Measurements from ENCODE around the gene TANGO2.

- TF ChIP-seq CTCF (IDR thresholded peaks at IDR 0.05) (no peak), POLR2A (IDR thresholded peaks at IDR 0.05) (no peak)
These were observed 28.0 kb upstream of the TANGO2 start for GRCh38 chr22:19992921-19993355.

Data from body of pancreas (tissue), 4 donors.